A673 (cell line): ENCODE data around the gene FBXO41. TPM values are rescaled to one million over a fixed set of nuclear protein-coding genes. Genes with fewer than 3 reads are reported as not detected.

ENCODE experiments used
- Bru-seq: library from RNA; stranded (reverse); fragments of 400-500 nt; gene quantifications from one replicate; lab custom pipeline; 2021; lab: Mats Ljungman, UMichigan
- BruChase-seq, 2 experiments: library from RNA; stranded (reverse); fragments of 400-500 nt; gene quantifications; one replicate each; lab custom pipeline; 2021; lab: Mats Ljungman, UMichigan
- BruUV-seq: library from RNA; stranded (reverse); fragments of 400-500 nt; replicated peaks from 2 replicates; lab custom pipeline; 2021; lab: Mats Ljungman, UMichigan
- CTCF ChIA-PET: fragments of 300-600 bp; sonication (Branson Sonifier 250); formaldehyde crosslinking; loops from one replicate; lab custom pipeline; 2022; ENCODE audit warnings: antibody characterized with exemption; lab: Charles Lee
- POLR2A ChIA-PET: fragments of 300-600 bp; sonication (Branson Sonifier 250); formaldehyde crosslinking; loops from one replicate; lab custom pipeline; 2022; ENCODE audit warnings: antibody characterized with exemption; ENCODE audit not compliant: low non-redundant PET; lab: Charles Lee
- DNase-seq: peaks from one replicate; pipeline ENCODE4 v3.0.0-alpha.2; 2015; ENCODE audit warnings: low spot score
- H3K27ac ChIP-seq: fragments of 200-600 bp; sonication (generic); 2 replicates; pipeline ENCODE4 v1.5.1; 2016; ENCODE audit warnings: mixed run types, low read depth, mild to moderate bottlenecking, mixed read lengths, antibody characterized with exemption, low read length; ENCODE audit not compliant: poor library complexity, severe bottlenecking
- H3K27me3 ChIP-seq: fragments of 200-600 bp; sonication (generic); replicated peaks from 2 replicates; pipeline ENCODE4 v1.6.1; 2017; ENCODE audit warnings: mixed run types, low read depth, mild to moderate bottlenecking, mixed read lengths, antibody characterized with exemption, low read length; ENCODE audit not compliant: insufficient read depth, poor library complexity
- H3K36me3 ChIP-seq: fragments of 200-600 bp; sonication (generic); 2 replicates; pipeline ENCODE4 v1.6.1; 2016; ENCODE audit warnings: mixed run types, mild to moderate bottlenecking, mixed read lengths, antibody characterized with exemption, low read length; ENCODE audit not compliant: insufficient read depth, poor library complexity, severe bottlenecking
- H3K4me1 ChIP-seq: fragments of 200-600 bp; sonication (generic); 2 replicates; pipeline ENCODE4 v1.6.1; 2017; ENCODE audit warnings: mixed run types, mild to moderate bottlenecking, mixed read lengths, antibody characterized with exemption, low read length; ENCODE audit not compliant: insufficient read depth, poor library complexity, severe bottlenecking
- H3K4me3 ChIP-seq: fragments of 200-600 bp; sonication (generic); 2 replicates; pipeline ENCODE4 v1.5.1; 2016; ENCODE audit warnings: low read depth, mixed run types, mild to moderate bottlenecking, mixed read lengths, low read length; ENCODE audit not compliant: poor library complexity, severe bottlenecking
- H3K9me3 ChIP-seq: fragments of 200-600 bp; sonication (generic); 2 replicates; pipeline ENCODE4 v1.6.1; 2016; ENCODE audit warnings: mixed run types, low read depth, mild to moderate bottlenecking, mixed read lengths, antibody characterized with exemption, low read length; ENCODE audit not compliant: poor library complexity, severe bottlenecking
- EZH2 ChIP-seq: fragments of 200-600 bp; sonication (generic); IDR thresholded peaks from 2 replicates; pipeline ENCODE4 v1.6.1; 2017; ENCODE audit warnings: borderline replicate concordance, low read depth, mild to moderate bottlenecking, mixed read lengths, antibody characterized with exemption, low read length; ENCODE audit not compliant: poor library complexity, severe bottlenecking
- intact Hi-C: fragments of 100-400 bp; cut with micrococcal nuclease; formaldehyde crosslinking; loops from one replicate; pipeline ENCODE4 v1.10.0; 2022; ENCODE audit not compliant: unreplicated experiment
- long read RNA-seq: library from polyadenylated mRNA; stranded (forward); transcript quantifications from one replicate; pipeline ENCODE4 v2.0.0, GENCODE V29; 2022
- total RNA-seq: library from RNA; stranded (reverse); gene quantifications from 2 replicates; pipeline ENCODE4 v1.2.3, GENCODE V29; 2021
- TF ChIP-seq, protein P1 (sequence below): fragments of 300-800, 200-600 bp; sonication (generic); conservative IDR thresholded peaks from 2 replicates; pipeline ENCODE4 v1.5.1; 2017; ENCODE audit warnings: low read depth, mild to moderate bottlenecking, antibody characterized with exemption, low read length, moderate library complexity, mixed read lengths

The FBXO41 gene, protein sequence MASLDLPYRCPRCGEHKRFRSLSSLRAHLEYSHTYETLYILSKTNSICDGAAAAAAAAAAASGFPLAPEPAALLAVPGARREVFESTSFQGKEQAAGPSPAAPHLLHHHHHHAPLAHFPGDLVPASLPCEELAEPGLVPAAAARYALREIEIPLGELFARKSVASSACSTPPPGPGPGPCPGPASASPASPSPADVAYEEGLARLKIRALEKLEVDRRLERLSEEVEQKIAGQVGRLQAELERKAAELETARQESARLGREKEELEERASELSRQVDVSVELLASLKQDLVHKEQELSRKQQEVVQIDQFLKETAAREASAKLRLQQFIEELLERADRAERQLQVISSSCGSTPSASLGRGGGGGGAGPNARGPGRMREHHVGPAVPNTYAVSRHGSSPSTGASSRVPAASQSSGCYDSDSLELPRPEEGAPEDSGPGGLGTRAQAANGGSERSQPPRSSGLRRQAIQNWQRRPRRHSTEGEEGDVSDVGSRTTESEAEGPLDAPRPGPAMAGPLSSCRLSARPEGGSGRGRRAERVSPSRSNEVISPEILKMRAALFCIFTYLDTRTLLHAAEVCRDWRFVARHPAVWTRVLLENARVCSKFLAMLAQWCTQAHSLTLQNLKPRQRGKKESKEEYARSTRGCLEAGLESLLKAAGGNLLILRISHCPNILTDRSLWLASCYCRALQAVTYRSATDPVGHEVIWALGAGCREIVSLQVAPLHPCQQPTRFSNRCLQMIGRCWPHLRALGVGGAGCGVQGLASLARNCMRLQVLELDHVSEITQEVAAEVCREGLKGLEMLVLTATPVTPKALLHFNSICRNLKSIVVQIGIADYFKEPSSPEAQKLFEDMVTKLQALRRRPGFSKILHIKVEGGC
- total RNA-seq (8.6 and 11.5 TPM in 2 replicates), Bru-seq, nascent RNA (percentile 57 among the genes with signal in this experiment), BruChase-seq, experiment 1, labeled RNA remaining after a 2-hour chase (percentile 56 among the genes with signal in this experiment), BruChase-seq, experiment 2, labeled RNA remaining after a 6-hour chase (percentile 60 among the genes with signal in this experiment)
- long read RNA-seq, partial matches to known transcripts: 1 of 11 reads
- long read RNA-seq, other reads (novel, unspliced or antisense): 10 of 11 reads

DNA sequence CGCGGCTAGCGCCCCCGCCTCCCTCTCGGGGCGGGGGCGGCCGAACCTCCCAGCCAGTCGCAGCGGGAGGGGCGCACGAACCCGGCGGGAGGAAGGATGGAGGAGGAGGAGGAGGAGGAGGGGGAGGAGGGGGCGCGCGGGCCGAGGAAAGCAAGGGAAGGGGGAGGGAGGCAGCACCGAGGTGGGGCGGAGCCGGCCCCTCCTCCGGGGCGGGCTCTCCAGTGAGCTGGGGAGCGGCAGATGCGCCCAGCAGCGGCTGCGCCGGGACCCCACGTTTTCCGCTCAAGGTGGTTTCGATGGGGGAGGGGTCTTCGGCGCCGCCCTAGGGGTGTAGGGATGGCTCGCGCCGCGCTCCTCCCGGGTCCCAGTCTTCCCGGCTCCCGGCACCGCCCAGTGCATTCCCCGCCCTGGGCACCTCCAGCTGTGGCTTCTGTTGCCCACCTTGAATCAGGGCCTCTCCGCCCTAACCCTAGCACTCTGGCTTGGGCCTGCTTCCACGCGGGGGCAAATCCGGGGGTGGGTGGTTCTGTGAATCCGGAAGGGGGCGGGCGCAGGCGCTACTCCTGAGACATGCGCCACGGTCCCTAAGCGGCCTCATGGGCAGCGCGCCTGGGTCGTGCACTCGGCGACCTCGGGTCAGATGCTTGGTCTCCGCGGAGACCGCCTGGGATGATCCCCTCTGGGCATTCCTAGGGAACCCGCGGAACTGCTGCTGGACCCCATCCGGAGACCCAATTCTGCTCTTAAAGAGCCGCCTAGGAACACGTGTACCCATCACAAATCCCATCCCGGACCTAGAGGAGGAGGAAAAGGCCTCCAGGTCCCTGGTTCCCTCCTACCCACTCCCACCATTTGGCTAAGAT, at the start of gene FBXO41:
TSS of gene FBXO41 (minus strand) at position 183 of the 863 bp plus-strand sequence. CDS start 14,848 bp downstream, outside the sequence.
- POLR2A ChIA-PET: no interaction called here
- DNase-seq: peak; percentile 66
- Histone ChIP-seq H3K36me3 (no peaks in the 10 kb centered on the region), H3K4me1 (no peaks in the 10 kb centered on the region), H3K27ac (peak within 1 kb of the TSS; percentile 66), H3K9me3 (no peaks in the 10 kb centered on the region), H3K4me3 (peak within 1 kb of the TSS; percentile 78), H3K27me3 (peaks cover 3% of the 10 kb centered on the region)
- BruUV-seq: no TSS peak
- CTCF ChIA-PET: interaction anchor here (1.0 kb wide), 1 partner anchor 72 kb away, joined by 3 read pairs; no protein-coding TSS in a partner anchor
- TF ChIP-seq, protein P1, sequence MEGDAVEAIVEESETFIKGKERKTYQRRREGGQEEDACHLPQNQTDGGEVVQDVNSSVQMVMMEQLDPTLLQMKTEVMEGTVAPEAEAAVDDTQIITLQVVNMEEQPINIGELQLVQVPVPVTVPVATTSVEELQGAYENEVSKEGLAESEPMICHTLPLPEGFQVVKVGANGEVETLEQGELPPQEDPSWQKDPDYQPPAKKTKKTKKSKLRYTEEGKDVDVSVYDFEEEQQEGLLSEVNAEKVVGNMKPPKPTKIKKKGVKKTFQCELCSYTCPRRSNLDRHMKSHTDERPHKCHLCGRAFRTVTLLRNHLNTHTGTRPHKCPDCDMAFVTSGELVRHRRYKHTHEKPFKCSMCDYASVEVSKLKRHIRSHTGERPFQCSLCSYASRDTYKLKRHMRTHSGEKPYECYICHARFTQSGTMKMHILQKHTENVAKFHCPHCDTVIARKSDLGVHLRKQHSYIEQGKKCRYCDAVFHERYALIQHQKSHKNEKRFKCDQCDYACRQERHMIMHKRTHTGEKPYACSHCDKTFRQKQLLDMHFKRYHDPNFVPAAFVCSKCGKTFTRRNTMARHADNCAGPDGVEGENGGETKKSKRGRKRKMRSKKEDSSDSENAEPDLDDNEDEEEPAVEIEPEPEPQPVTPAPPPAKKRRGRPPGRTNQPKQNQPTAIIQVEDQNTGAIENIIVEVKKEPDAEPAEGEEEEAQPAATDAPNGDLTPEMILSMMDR: no peak
- no peak for TF ChIP-seq EZH2
- intact Hi-C loops: no loop called here

DNA sequence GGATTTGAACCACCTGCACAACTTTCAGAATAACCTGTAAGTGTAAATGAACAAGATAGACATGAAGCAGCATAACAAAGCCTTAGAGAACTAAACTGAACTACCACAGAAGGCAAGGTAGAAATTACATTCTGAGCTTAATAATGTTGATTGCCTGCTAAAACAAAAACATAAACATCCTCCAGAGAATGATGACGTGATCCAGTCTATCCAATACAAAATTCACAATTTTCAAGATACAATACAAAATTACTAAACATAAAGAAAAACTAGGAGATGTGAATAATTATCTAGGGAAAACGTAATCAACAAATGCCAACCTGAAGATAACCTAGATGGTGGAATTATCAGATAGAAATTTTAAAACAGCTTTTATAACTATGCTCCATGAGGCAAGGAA, 49.8 kb upstream of the FBXO41 start:
- Histone ChIP-seq H3K9me3 (peaks cover 10% of the 10 kb centered on the region), H3K4me1 (peaks cover 10% of the 10 kb centered on the region), H3K27me3 (no peaks in the 10 kb centered on the region), H3K36me3 (no peaks in the 10 kb centered on the region), H3K4me3 (no peak overlapping the region), H3K27ac (no peak overlapping the region)
- TF ChIP-seq, protein P1: no peak
- TF ChIP-seq EZH2: no peak
- no TSS peak for BruUV-seq
- POLR2A ChIA-PET: no interaction called here
- intact Hi-C loops: no loop called here
- CTCF ChIA-PET: no interaction called here
- no peak for DNase-seq
